DND-41 (cell line): ENCODE measurements around the gene PLEKHD1.

Experiments
- ATAC-seq: fragments of 200-7000 bp; cut with Tn5 transposase; 3 replicates; pipeline ENCODE4 v1.9.1; 2021; ENCODE audit warnings: low read depth; ENCODE audit not compliant: insufficient read depth
- DNase-seq: peaks from one replicate; pipeline ENCODE4 v3.0.0-alpha.2; 2020
- H2AFZ ChIP-seq: 2 replicates; pipeline ENCODE4 v1.6.0; 2012; ENCODE audit warnings: low read depth, low read length
- H3K27ac ChIP-seq: 2 replicates; pipeline ENCODE4 v1.5.1; 2012; ENCODE audit warnings: low read length, inconsistent platforms
- H3K27me3 ChIP-seq: fragments of 200-600 bp; sonication (generic); 2 replicates; pipeline ENCODE4 v1.6.0; 2012; ENCODE audit warnings: low read length, mild to moderate bottlenecking, inconsistent platforms; ENCODE audit not compliant: insufficient read depth, poor library complexity
- H3K36me3 ChIP-seq: 2 replicates; pipeline ENCODE4 v1.5.1; 2012; ENCODE audit warnings: low read length, inconsistent platforms; ENCODE audit not compliant: insufficient read depth
- H3K4me1 ChIP-seq: 2 replicates; pipeline ENCODE4 v1.5.1; 2012; ENCODE audit warnings: mild to moderate bottlenecking, low read length; ENCODE audit not compliant: insufficient read depth
- H3K4me2 ChIP-seq: 2 replicates; pipeline ENCODE4 v1.6.0; 2012; ENCODE audit warnings: mild to moderate bottlenecking, moderate library complexity, low read length, inconsistent platforms; ENCODE audit not compliant: insufficient read depth
- H3K4me3 ChIP-seq, 2 experiments: fragments of 200-600 bp in 1 of 2; shearing (Covaris generic) in 1 of 2; 2 replicates each; pipeline ENCODE4 v1.5.1; 2012 to 2016; ENCODE audit warnings: inconsistent platforms in 2 of 2, low read length in 2 of 2, mild to moderate bottlenecking in 2 of 2, low read depth in 1 of 2, moderate library complexity in 1 of 2
- H3K79me2 ChIP-seq: 2 replicates; pipeline ENCODE4 v1.6.0; 2012; ENCODE audit warnings: low read length, inconsistent platforms; ENCODE audit not compliant: insufficient read depth
- H3K9ac ChIP-seq: 2 replicates; pipeline ENCODE4 v1.6.0; 2012; ENCODE audit warnings: low read depth, mild to moderate bottlenecking, inconsistent platforms, low read length, moderate library complexity
- H3K9me3 ChIP-seq: 2 replicates; pipeline ENCODE4 v1.5.1; 2012; ENCODE audit warnings: low read length, moderate library complexity, mild to moderate bottlenecking, inconsistent platforms; ENCODE audit not compliant: insufficient read depth, severe bottlenecking
- H4K20me1 ChIP-seq: 2 replicates; pipeline ENCODE4 v1.6.0; 2012; ENCODE audit warnings: low read length; ENCODE audit not compliant: insufficient read depth
- CTCF ChIP-seq: IDR thresholded peaks from 2 replicates; pipeline ENCODE4 v1.5.1; 2012; ENCODE audit warnings: borderline replicate concordance, low read length, moderate library complexity, mild to moderate bottlenecking; ENCODE audit not compliant: poor library complexity, severe bottlenecking; ENCODE audit errors: extremely low read depth
- EZH2 ChIP-seq: IDR thresholded peaks from 3 replicates; pipeline ENCODE4 v1.6.1; 2012; ENCODE audit warnings: borderline replicate concordance, low read depth, mild to moderate bottlenecking, moderate library complexity, low read length, inconsistent platforms; ENCODE audit not compliant: severe bottlenecking

The PLEKHD1 gene

DNA sequence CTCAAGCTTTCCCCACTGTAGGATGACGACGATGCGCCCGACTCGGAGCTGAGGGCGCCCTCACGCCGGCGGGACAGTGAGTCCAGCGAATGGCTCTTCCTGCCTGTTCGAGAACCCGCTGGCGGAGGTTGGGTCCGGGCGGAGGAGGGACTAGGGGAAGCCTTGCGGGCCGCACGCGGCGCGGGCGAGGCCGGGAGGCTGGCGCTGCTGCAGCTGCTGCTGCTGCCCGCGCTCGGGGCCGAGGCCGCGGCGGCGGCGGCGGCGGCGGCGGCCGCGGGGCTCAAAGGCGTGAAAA, 88.3 kb downstream of the PLEKHD1 start:
- Histone ChIP-seq H3K9ac (no peak overlapping the region), H3K27ac (no peak overlapping the region), H3K4me3 (no peak overlapping the region), H3K27me3 (peaks cover 8% of the 10 kb centered on the region), H2AFZ (no peak overlapping the region), H3K9me3 (no peaks in the 10 kb centered on the region), H3K79me2 (no peaks in the 10 kb centered on the region), H3K4me1 (no peaks in the 10 kb centered on the region), H4K20me1 (no peaks in the 10 kb centered on the region), H3K4me2 (no peak overlapping the region), H3K36me3 (no peaks in the 10 kb centered on the region)
- DNase-seq: no peak
- ATAC-seq: no peak
- TF ChIP-seq EZH2 (no peak), CTCF (no peak)

GRCh38 chr14:69573205-69573830, 88.8 kb downstream of the PLEKHD1 start:
- no peaks in the 10 kb centered on the region for H3K36me3 ChIP-seq
- H3K9ac ChIP-seq: no peak overlapping the region
- no peaks in the 10 kb centered on the region for H3K4me1 ChIP-seq
- H4K20me1 ChIP-seq: no peaks in the 10 kb centered on the region
- H3K79me2 ChIP-seq: no peaks in the 10 kb centered on the region
- H3K4me2 ChIP-seq: no peak overlapping the region
- H3K27ac ChIP-seq: no peak overlapping the region
- no peak overlapping the region for H2AFZ ChIP-seq
- TF ChIP-seq CTCF (no peak), EZH2 (no peak)
- ATAC-seq (no peak), DNase-seq (no peak)
- no peak overlapping the region for H3K4me3 ChIP-seq
- H3K27me3 ChIP-seq: peaks cover 2% of the 10 kb centered on the region
- H3K9me3 ChIP-seq: no peaks in the 10 kb centered on the region

DNA sequence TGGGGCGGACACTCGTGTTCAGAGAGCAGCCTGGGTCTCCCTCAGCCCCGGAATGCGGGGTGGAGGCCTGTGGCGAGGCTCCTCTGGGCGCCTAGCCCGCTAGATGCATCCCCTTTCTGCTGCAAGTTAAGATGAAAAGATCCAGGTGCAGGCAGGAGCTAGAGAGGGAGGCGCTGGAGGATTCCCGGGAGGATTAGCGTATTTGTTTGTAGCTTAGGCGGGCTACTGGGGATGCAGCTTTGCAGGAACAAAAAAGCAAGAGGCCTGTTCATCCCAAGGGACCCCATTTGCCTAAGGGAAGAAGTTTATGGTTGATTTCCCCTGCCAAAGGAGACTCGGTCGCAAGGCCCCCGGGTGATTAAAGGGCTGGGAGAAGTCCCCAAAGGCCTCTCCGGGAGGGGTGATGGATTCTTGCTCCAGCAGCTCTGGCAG, 89.3 kb downstream of the PLEKHD1 start:
- H3K4me2 ChIP-seq: no peak overlapping the region
- no peak overlapping the region for H3K27ac ChIP-seq
- H3K4me3 ChIP-seq: no peak overlapping the region
- TF ChIP-seq EZH2 (no peak), CTCF (no peak)
- H2AFZ ChIP-seq: no peak overlapping the region
- H3K79me2 ChIP-seq: no peaks in the 10 kb centered on the region
- H3K36me3 ChIP-seq: no peaks in the 10 kb centered on the region
- ATAC-seq (no peak), DNase-seq (no peak)
- H3K27me3 ChIP-seq: peaks cover 2% of the 10 kb centered on the region
- H3K9ac ChIP-seq: no peak overlapping the region
- H3K9me3 ChIP-seq: no peaks in the 10 kb centered on the region
- H3K4me1 ChIP-seq: no peaks in the 10 kb centered on the region
- H4K20me1 ChIP-seq: no peaks in the 10 kb centered on the region
